ENCODE measurements around the gene SAP25.
"Not testable (repeated sequence)": the region's sequence is repeated elsewhere in the genome, so short reads cannot be mapped to it uniquely, and the experiment has no call there.

SAP25 gene

GRCh38 chr7:100576384-100576993, 2.8 kb upstream of the SAP25 start:
- DNase-seq (ENCODE audit: low read depth in 3 of 3, low spot score in 1 of 3) = no peak

- DNase-seq (ENCODE audit: low read depth in 3 of 3, low spot score in 1 of 3) = no peak
Measured at GRCh38 chr7:100575746-100576383, 2.2 kb upstream of the SAP25 start.

- no peak for DNase-seq (ENCODE audit: low read depth in 3 of 3, low spot score in 1 of 3)
Measured at GRCh38 chr7:100575206-100575631, 1.5 kb upstream of the SAP25 start.

- no peak for DNase-seq (ENCODE audit: low read depth in 3 of 3, low spot score in 1 of 3)
Measured at GRCh38 chr7:100574362-100575205, 884 bp upstream of the SAP25 start.

GRCh38 chr7:100572949-100573675, 588 bp downstream of the SAP25 start:
- no peak for DNase-seq (ENCODE audit: low read depth in 3 of 3, low spot score in 1 of 3)

GRCh38 chr7:100572281-100572948, 1.3 kb downstream of the SAP25 start:
- no peak for DNase-seq (ENCODE audit: low read depth in 3 of 3, low spot score in 1 of 3)

GRCh38 chr7:100571829-100572116, 1.9 kb downstream of the SAP25 start:
- no peak for DNase-seq (ENCODE audit: low read depth in 3 of 3, low spot score in 1 of 3)

GRCh38 chr7:100570954-100571828, 2.5 kb downstream of the SAP25 start:
- no peak for DNase-seq (ENCODE audit: low read depth in 3 of 3, low spot score in 1 of 3)

- DNase-seq (ENCODE audit: low read depth in 3 of 3, low spot score in 1 of 3) = peak in 1 of 3 donors; percentile 26
Measured at GRCh38 chr7:100568896-100569844, 4.5 kb downstream of the SAP25 start.

- DNase-seq (ENCODE audit: low read depth in 3 of 3, low spot score in 1 of 3) = no peak
Measured at GRCh38 chr7:100568176-100568895, 5.4 kb downstream of the SAP25 start.

- no peak for DNase-seq (ENCODE audit: low read depth in 3 of 3, low spot score in 1 of 3)
Measured at GRCh38 chr7:100567751-100568175, 5.9 kb downstream of the SAP25 start.

GRCh38 chr7:100567031-100567730, 6.5 kb downstream of the SAP25 start:
- no peak for DNase-seq (ENCODE audit: low read depth in 3 of 3, low spot score in 1 of 3)

- DNase-seq (ENCODE audit: low read depth in 3 of 3, low spot score in 1 of 3) = no peak
Measured at GRCh38 chr7:100566018-100566531, 7.6 kb downstream of the SAP25 start.

- no peak for DNase-seq (ENCODE audit: low read depth in 3 of 3, low spot score in 1 of 3)
Measured at GRCh38 chr7:100565133-100565571, 8.5 kb downstream of the SAP25 start.

- DNase-seq (ENCODE audit: low read depth in 3 of 3, low spot score in 1 of 3) = not testable (repeated sequence)
Measured at GRCh38 chr7:100564405-100564804, 9.3 kb downstream of the SAP25 start.

- DNase-seq (ENCODE audit: low read depth in 3 of 3, low spot score in 1 of 3) = peak; percentile 59 to 89 (median 68)
Measured at GRCh38 chr7:100563809-100564400, 9.8 kb downstream of the SAP25 start.

GRCh38 chr7:100563100-100563564, 10.6 kb downstream of the SAP25 start:
- DNase-seq (ENCODE audit: low read depth in 3 of 3, low spot score in 1 of 3) = no peak
